ENCODE results near the gene HAVCR1.
"Not testable (repeated sequence)": the region's sequence is repeated elsewhere in the genome, so short reads cannot be mapped to it uniquely, and the experiment has no call there.

Gene HAVCR1

GRCh38 chr5:157046041-157046440, 12.9 kb downstream of the HAVCR1 start:
- ChIA-PET POLR2A (no interaction called here), CTCF (no interaction called here)
- no peak for DNase-seq (ENCODE audit: extremely low spot score)
- TF ChIP-seq PKNOX1 (IDR thresholded peaks at IDR 0.05) (no peak), ZNF384 (IDR thresholded peaks at IDR 0.05) (no peak), ELF4 (IDR thresholded peaks at IDR 0.05) (no peak), CTBP1 (IDR thresholded peaks at IDR 0.05; ENCODE audit: borderline replicate concordance) (no peak)

GRCh38 chr5:157045601-157046000, 13.3 kb downstream of the HAVCR1 start:
- ChIA-PET CTCF (no interaction called here), POLR2A (no interaction called here)
- TF ChIP-seq NFRKB (IDR thresholded peaks at IDR 0.05): no peak
- TF ChIP-seq BHLHE40 (IDR thresholded peaks at IDR 0.05; ENCODE audit: borderline replicate concordance): no peak
- no peak for TF ChIP-seq FOXA1 (IDR thresholded peaks at IDR 0.05)
- no peak for TF ChIP-seq ARNT (IDR thresholded peaks at IDR 0.05)
- DNase-seq (ENCODE audit: extremely low spot score): no peak

- POLR2A ChIA-PET: no interaction called here
- CTCF ChIA-PET: no interaction called here
- TF ChIP-seq CTBP1 (IDR thresholded peaks at IDR 0.05; ENCODE audit: borderline replicate concordance) (no peak), SUZ12 (IDR thresholded peaks at IDR 0.05) (no peak), LEF1 (IDR thresholded peaks at IDR 0.05; ENCODE audit: borderline replicate concordance) (no peak), NFRKB (IDR thresholded peaks at IDR 0.05) (no peak), FOXA1 (IDR thresholded peaks at IDR 0.05) (no peak), FOXM1 (IDR thresholded peaks at IDR 0.05; ENCODE audit: borderline replicate concordance) (no peak), L3MBTL2 (conservative IDR thresholded peaks at IDR 0.05) (no peak), FOXK2 (IDR thresholded peaks at IDR 0.05) (no peak)
- DNase-seq (ENCODE audit: extremely low spot score): no peak
Observed at GRCh38 chr5:157038568-157039187, 20.2 kb downstream of the HAVCR1 start.

- DNase-seq (ENCODE audit: extremely low spot score); CTCF ChIA-PET; POLR2A ChIA-PET: not testable (repeated sequence)
Observed at GRCh38 chr5:157034106-157035072, 24.5 kb downstream of the HAVCR1 start.

- DNase-seq (ENCODE audit: extremely low spot score): no peak
- ChIA-PET POLR2A (no interaction called here), CTCF (no interaction called here)
- TF ChIP-seq SP1 (IDR thresholded peaks at IDR 0.05): no peak
- TF ChIP-seq SUZ12 (IDR thresholded peaks at IDR 0.05): no peak
- no peak for TF ChIP-seq NFRKB (IDR thresholded peaks at IDR 0.05)
- no peak for TF ChIP-seq LEF1 (IDR thresholded peaks at IDR 0.05; ENCODE audit: borderline replicate concordance)
- no peak for TF ChIP-seq BHLHE40 (IDR thresholded peaks at IDR 0.05; ENCODE audit: borderline replicate concordance)
- no peak for TF ChIP-seq FOXK2 (IDR thresholded peaks at IDR 0.05)
- no peak for TF ChIP-seq ARNT (IDR thresholded peaks at IDR 0.05)
- TF ChIP-seq L3MBTL2 (conservative IDR thresholded peaks at IDR 0.05): no peak
Observed at GRCh38 chr5:157033071-157033583, 25.8 kb downstream of the HAVCR1 start.

GRCh38 chr5:157030692-157031091, 28.2 kb downstream of the HAVCR1 start:
- ChIA-PET POLR2A (no interaction called here), CTCF (no interaction called here)
- TF ChIP-seq FOXA1 (IDR thresholded peaks at IDR 0.05) (no peak), ARNT (IDR thresholded peaks at IDR 0.05) (no peak), TARDBP (IDR thresholded peaks at IDR 0.05) (no peak), ZNF384 (IDR thresholded peaks at IDR 0.05) (no peak), BHLHE40 (IDR thresholded peaks at IDR 0.05; ENCODE audit: borderline replicate concordance) (no peak), LEF1 (IDR thresholded peaks at IDR 0.05; ENCODE audit: borderline replicate concordance) (no peak), FOXM1 (IDR thresholded peaks at IDR 0.05; ENCODE audit: borderline replicate concordance) (no peak), ELF4 (IDR thresholded peaks at IDR 0.05) (no peak), L3MBTL2 (conservative IDR thresholded peaks at IDR 0.05) (no peak), FOXK2 (IDR thresholded peaks at IDR 0.05) (no peak), NFRKB (IDR thresholded peaks at IDR 0.05) (no peak), HDGF (IDR thresholded peaks at IDR 0.05; ENCODE audit: borderline replicate concordance) (no peak), PKNOX1 (IDR thresholded peaks at IDR 0.05) (no peak), SUZ12 (IDR thresholded peaks at IDR 0.05) (no peak), CTBP1 (IDR thresholded peaks at IDR 0.05; ENCODE audit: borderline replicate concordance) (no peak), SP1 (IDR thresholded peaks at IDR 0.05) (no peak)
- DNase-seq (ENCODE audit: extremely low spot score): no peak

- CTCF ChIA-PET: no interaction called here
- DNase-seq (ENCODE audit: extremely low spot score): no peak
- POLR2A ChIA-PET: no interaction called here
- TF ChIP-seq FOXM1 (IDR thresholded peaks at IDR 0.05; ENCODE audit: borderline replicate concordance) (no peak), TARDBP (IDR thresholded peaks at IDR 0.05) (no peak), ARNT (IDR thresholded peaks at IDR 0.05) (no peak), FOXA1 (IDR thresholded peaks at IDR 0.05) (no peak), FOXK2 (IDR thresholded peaks at IDR 0.05) (no peak), L3MBTL2 (conservative IDR thresholded peaks at IDR 0.05) (no peak), PKNOX1 (IDR thresholded peaks at IDR 0.05) (no peak), ELF4 (IDR thresholded peaks at IDR 0.05) (no peak), NFRKB (IDR thresholded peaks at IDR 0.05) (no peak), LEF1 (IDR thresholded peaks at IDR 0.05; ENCODE audit: borderline replicate concordance) (no peak), BHLHE40 (IDR thresholded peaks at IDR 0.05; ENCODE audit: borderline replicate concordance) (no peak), SP1 (IDR thresholded peaks at IDR 0.05) (no peak), ZNF384 (IDR thresholded peaks at IDR 0.05) (no peak), SUZ12 (IDR thresholded peaks at IDR 0.05) (no peak), CTBP1 (IDR thresholded peaks at IDR 0.05; ENCODE audit: borderline replicate concordance) (no peak), HDGF (IDR thresholded peaks at IDR 0.05; ENCODE audit: borderline replicate concordance) (no peak)
Observed at GRCh38 chr5:157029457-157029856, 29.5 kb downstream of the HAVCR1 start.

- CTCF ChIA-PET: interaction anchor here (0.7 kb wide), 1 partner anchor 56 kb away, joined by 3 read pairs; no protein-coding TSS in a partner anchor
- POLR2A ChIA-PET: not testable (repeated sequence)
Observed at GRCh38 chr5:157027663-157028062, 31.3 kb downstream of the HAVCR1 start.

More at GRCh38 chr5:157027663-157028062, 31.3 kb downstream of the HAVCR1 start:
- not testable (repeated sequence) for DNase-seq (ENCODE audit: extremely low spot score)

All from HEK293T (cell line).